ENCODE results near the gene AWAT2.

The AWAT2 gene

DNA sequence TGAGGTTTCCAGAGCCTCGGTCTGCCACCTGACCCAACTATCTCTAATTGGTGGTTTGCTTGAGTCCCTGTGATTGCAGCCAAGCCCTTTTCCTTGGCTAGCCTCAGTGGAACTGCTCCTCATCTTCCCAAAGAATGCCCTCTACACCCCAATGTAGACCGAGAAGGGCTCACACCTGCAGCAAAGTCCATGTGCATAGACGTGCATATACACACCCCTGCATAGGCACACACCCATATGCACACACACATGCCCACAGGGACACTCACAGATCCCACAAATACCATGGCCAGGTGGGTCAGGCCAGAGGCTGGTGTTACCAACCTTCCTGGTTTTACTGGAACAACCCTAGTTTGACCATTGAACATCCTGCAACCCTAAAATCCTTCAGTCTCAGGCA is 332 bp downstream of the AWAT2 start:
- H3K9me3 ChIP-seq (replicated peaks; ENCODE audit: insufficient read depth, low read length) = no peaks in the 10 kb centered on the region
- H3K9ac ChIP-seq (ENCODE audit: low read length) = no peak overlapping the region
- H3F3A ChIP-seq (ENCODE audit: insufficient read depth, low read length) = no peaks in the 10 kb centered on the region
- no peaks in the 10 kb centered on the region for H3K36me3 ChIP-seq (replicated peaks; ENCODE audit: insufficient read depth, low read length)
- no peak overlapping the region for H2AFZ ChIP-seq (ENCODE audit: low read length)
- TF ChIP-seq, protein P1, sequence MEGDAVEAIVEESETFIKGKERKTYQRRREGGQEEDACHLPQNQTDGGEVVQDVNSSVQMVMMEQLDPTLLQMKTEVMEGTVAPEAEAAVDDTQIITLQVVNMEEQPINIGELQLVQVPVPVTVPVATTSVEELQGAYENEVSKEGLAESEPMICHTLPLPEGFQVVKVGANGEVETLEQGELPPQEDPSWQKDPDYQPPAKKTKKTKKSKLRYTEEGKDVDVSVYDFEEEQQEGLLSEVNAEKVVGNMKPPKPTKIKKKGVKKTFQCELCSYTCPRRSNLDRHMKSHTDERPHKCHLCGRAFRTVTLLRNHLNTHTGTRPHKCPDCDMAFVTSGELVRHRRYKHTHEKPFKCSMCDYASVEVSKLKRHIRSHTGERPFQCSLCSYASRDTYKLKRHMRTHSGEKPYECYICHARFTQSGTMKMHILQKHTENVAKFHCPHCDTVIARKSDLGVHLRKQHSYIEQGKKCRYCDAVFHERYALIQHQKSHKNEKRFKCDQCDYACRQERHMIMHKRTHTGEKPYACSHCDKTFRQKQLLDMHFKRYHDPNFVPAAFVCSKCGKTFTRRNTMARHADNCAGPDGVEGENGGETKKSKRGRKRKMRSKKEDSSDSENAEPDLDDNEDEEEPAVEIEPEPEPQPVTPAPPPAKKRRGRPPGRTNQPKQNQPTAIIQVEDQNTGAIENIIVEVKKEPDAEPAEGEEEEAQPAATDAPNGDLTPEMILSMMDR (IDR thresholded peaks at IDR 0.05; ENCODE audit: low read length) = no peak
- no peak overlapping the region for H3K27ac ChIP-seq (ENCODE audit: low read length)
- H3K79me2 ChIP-seq (ENCODE audit: low read length) = no peaks in the 10 kb centered on the region
- no peak for DNase-seq
- no peaks in the 10 kb centered on the region for H3K27me3 ChIP-seq (replicated peaks; ENCODE audit: insufficient read depth, low read length)
- no peak overlapping the region for H3K4me2 ChIP-seq (ENCODE audit: low read depth, low read length)
- no peaks in the 10 kb centered on the region for H3K9me2 ChIP-seq (replicated peaks; ENCODE audit: insufficient read depth, low read length)
- H4K20me1 ChIP-seq (ENCODE audit: insufficient read depth, low read length) = no peaks in the 10 kb centered on the region
- H3K4me1 ChIP-seq (ENCODE audit: low read length) = no peaks in the 10 kb centered on the region
- no peak overlapping the region for H3K4me3 ChIP-seq (ENCODE audit: low read length)

DNA sequence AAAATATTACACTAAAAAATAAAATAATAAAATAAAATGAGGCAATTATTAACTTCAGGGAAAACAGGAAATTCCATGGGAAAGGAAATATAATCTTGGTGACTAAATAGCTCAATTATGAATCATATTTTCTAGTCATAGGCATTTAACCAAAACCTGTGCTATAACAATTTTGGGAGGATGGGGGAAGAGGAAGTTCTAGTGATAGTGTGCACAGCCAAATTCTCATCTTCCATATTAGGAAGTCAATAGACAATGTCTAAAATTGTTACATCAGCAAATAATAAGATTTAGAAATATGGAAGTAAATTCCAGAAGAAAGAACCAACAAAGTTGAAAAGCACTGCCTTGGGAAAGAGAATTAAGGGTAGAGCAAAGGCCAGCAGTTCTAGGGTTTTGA is 2.8 kb downstream of the AWAT2 start:
- Histone ChIP-seq H3K4me2 (ENCODE audit: low read depth, low read length) (no peak overlapping the region), H3K9me3 (replicated peaks; ENCODE audit: insufficient read depth, low read length) (no peaks in the 10 kb centered on the region), H2AFZ (ENCODE audit: low read length) (no peak overlapping the region), H3K27me3 (replicated peaks; ENCODE audit: insufficient read depth, low read length) (no peaks in the 10 kb centered on the region), H3K27ac (ENCODE audit: low read length) (no peak overlapping the region), H3K4me1 (ENCODE audit: low read length) (no peaks in the 10 kb centered on the region), H3K4me3 (ENCODE audit: low read length) (no peak overlapping the region), H3K9me2 (replicated peaks; ENCODE audit: insufficient read depth, low read length) (no peaks in the 10 kb centered on the region), H3K79me2 (ENCODE audit: low read length) (no peaks in the 10 kb centered on the region), H3K36me3 (replicated peaks; ENCODE audit: insufficient read depth, low read length) (no peaks in the 10 kb centered on the region), H3F3A (ENCODE audit: insufficient read depth, low read length) (no peaks in the 10 kb centered on the region), H4K20me1 (ENCODE audit: insufficient read depth, low read length) (no peaks in the 10 kb centered on the region), H3K9ac (ENCODE audit: low read length) (no peak overlapping the region)
- TF ChIP-seq EZH2 (optimal IDR thresholded peaks at IDR 0.05; ENCODE audit: low read depth, low read length) = no peak
- TF ChIP-seq, protein P1 (IDR thresholded peaks at IDR 0.05; ENCODE audit: low read length) = no peak
- DNase-seq = no peak

DNA sequence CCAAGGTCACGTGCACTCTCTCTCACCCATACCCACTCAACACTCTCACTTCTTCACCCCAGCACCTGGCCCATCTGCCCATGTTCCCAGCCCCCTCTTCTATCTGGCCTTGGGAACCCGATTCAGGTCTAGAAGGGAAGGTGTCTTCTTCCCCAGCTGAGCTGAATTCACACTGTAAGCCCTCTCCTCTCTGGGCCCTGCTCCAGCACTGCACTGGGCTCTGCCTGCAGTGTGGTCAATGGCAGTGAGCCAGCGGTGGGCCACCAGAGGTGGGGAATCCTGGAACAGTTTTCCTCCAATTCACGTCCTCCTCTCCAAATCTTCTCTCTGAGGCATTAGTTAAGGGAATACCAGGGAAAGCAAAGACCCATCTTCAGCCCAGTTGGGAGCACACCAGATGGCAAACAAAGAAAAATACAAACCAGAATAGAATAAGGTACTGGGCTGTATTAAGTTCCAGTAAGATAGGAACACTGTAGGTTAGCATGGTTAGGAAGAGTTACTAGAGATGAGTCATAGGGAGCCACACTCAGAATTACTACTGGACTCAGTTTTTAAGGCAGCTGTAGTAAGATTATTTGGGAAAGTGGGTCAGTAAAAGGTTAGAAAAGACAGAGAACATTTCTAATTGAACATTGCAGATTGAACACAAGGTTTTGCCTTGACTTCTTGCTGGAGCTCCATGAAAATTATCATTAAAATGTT is 5.0 kb downstream of the AWAT2 start:
- Histone ChIP-seq H3K4me2 (ENCODE audit: low read depth, low read length) (no peak overlapping the region), H3K27ac (ENCODE audit: low read length) (no peak overlapping the region), H3K27me3 (replicated peaks; ENCODE audit: insufficient read depth, low read length) (no peaks in the 10 kb centered on the region), H4K20me1 (ENCODE audit: insufficient read depth, low read length) (no peaks in the 10 kb centered on the region), H3K9ac (ENCODE audit: low read length) (no peak overlapping the region), H3F3A (ENCODE audit: insufficient read depth, low read length) (no peaks in the 10 kb centered on the region), H3K4me1 (ENCODE audit: low read length) (no peaks in the 10 kb centered on the region), H3K9me3 (replicated peaks; ENCODE audit: insufficient read depth, low read length) (no peaks in the 10 kb centered on the region), H2AFZ (ENCODE audit: low read length) (no peak overlapping the region), H3K9me2 (replicated peaks; ENCODE audit: insufficient read depth, low read length) (no peaks in the 10 kb centered on the region), H3K36me3 (replicated peaks; ENCODE audit: insufficient read depth, low read length) (no peaks in the 10 kb centered on the region), H3K79me2 (ENCODE audit: low read length) (no peaks in the 10 kb centered on the region), H3K4me3 (ENCODE audit: low read length) (no peak overlapping the region)
- DNase-seq = no peak
- TF ChIP-seq, protein P1 (IDR thresholded peaks at IDR 0.05; ENCODE audit: low read length) = no peak
- TF ChIP-seq EZH2 (optimal IDR thresholded peaks at IDR 0.05; ENCODE audit: low read depth, low read length) (no peak), EZH2phosphoT487 (IDR thresholded peaks at IDR 0.05; ENCODE audit: low read length) (no peak)

Data from MM.1S (cell line).